GM12801 (cell line): ENCODE measurements around the gene ACMSD.

Experiments used
- CTCF ChIP-seq: IDR thresholded peaks from one replicate; pipeline ENCODE4 v1.5.1; 2011; ENCODE audit warnings: control low read depth; ENCODE audit not compliant: insufficient read length; ENCODE audit errors: extremely low read depth

ACMSD gene

GRCh38 chr2:134838143-134838620 is at the start of gene ACMSD:
Gene ACMSD (plus strand): TSS chr2:134838616. CDS start chr2:134838683, 67 bp downstream.
- TF ChIP-seq CTCF, result no peak

- no peak for TF ChIP-seq CTCF
These were observed 47.9 kb upstream of the ACMSD start for GRCh38 chr2:134790487-134790886.

- TF ChIP-seq CTCF, result no peak
These were observed 46.8 kb upstream of the ACMSD start for GRCh38 chr2:134791616-134792015.

GRCh38 chr2:134792186-134792585 is 46.2 kb upstream of the ACMSD start:
- no peak for TF ChIP-seq CTCF

- TF ChIP-seq CTCF, result no peak
These were observed 42.7 kb upstream of the ACMSD start for GRCh38 chr2:134795765-134796164.

GRCh38 chr2:134796373-134796772 is 42.0 kb upstream of the ACMSD start:
- no peak for TF ChIP-seq CTCF

- no peak for TF ChIP-seq CTCF
These were observed 38.5 kb upstream of the ACMSD start for GRCh38 chr2:134799936-134800335.

- TF ChIP-seq CTCF, result no peak
These were observed 38.1 kb upstream of the ACMSD start for GRCh38 chr2:134800341-134800740.
